ENCODE results near the gene RPL10. TPM values are rescaled to one million over a fixed set of nuclear protein-coding genes. Genes with fewer than 3 reads are reported as not detected.

Gene RPL10
- total and polyA plus RNA-seq, 2 of the 13 experiments (the other 11 are each of a cell fraction or from before 2014, with no cell fraction given), result 2,381 to 4,713 TPM

- TF ChIP-seq KDM2A (CRISPR knock-in tag; IDR thresholded peaks at IDR 0.05; ENCODE audit: borderline replicate concordance, low read depth), result peak; percentile 4; the same call in 1 of the 2 replicates
- no peak for TF ChIP-seq MATR3 (CRISPR knock-in tag; IDR thresholded peaks at IDR 0.05)
- no peak for TF ChIP-seq ZNF589 (CRISPR knock-in tag; conservative IDR thresholded peaks at IDR 0.05)
- TF ChIP-seq ZNF263 (CRISPR knock-in tag; IDR thresholded peaks at IDR 0.05), result 0 out of 2 replicates have a peak, but pooled peaks have one; percentile 25
- TF ChIP-seq MYC (CRISPR knock-in tag; IDR thresholded peaks at IDR 0.05; ENCODE audit: borderline replicate concordance), result 0 out of 2 replicates have a peak, but pooled peaks have one; percentile 39
- TF ChIP-seq REL (CRISPR knock-in tag; conservative IDR thresholded peaks at IDR 0.05), result peak; percentile 16; the same call in 1 of the 2 replicates
Observed at GRCh38 chrX:154378059-154378798, 19.9 kb upstream of the RPL10 start (continued).

DNA sequence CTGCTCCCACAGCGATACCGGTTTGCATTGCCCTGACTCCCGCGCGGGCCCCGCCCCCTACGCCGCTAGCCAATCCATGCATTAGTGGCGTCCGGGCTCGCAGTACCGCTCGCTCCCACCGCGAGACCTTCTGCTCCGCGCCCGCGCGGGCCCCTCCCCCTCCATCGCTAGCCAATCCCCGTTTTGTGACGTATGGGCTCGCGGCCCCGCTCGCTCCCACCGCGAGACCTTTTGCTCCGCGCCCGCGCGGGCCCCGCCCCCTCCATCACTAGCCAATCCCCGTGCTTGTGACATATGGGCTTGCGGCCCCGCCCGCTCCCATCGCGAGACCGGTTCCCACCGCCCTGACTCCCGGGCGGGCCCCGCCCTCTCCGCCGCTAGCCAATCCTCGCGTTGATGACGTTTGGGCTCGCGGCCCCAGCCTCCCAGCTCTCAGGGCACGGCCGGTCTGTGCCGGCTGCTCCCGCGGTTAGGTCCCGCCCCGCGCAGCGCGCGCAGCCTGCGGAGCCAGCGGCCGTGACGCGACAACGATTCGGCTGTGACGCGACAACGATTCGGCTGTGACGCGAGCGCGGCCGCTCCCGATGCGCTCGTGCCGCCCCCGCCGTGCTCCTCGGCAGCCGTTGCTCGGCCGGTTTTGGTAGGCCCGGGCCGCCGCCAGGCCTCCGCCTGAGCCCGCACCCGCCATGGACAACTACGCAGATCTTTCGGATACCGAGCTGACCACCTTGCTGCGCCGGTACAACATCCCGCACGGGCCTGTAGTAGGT lies 19.2 kb upstream of the RPL10 start, which contains the start of gene EMD:
TSS of gene EMD (plus strand) at position 497 of the 770 bp plus-strand sequence. CDS start at position 687, 190 bp downstream.
- ATAC-seq (peak; percentile 88), DNase-seq (ENCODE audit: low spot score) (peak; percentile 93), FAIRE-seq (peak; percentile 94)
- Histone ChIP-seq H3K4me2 (ENCODE audit: low read depth, low read length) (peak within 1 kb of the TSS; percentile 83), H4K20me1 (ENCODE audit: insufficient read depth, low read length) (no peaks in the 10 kb centered on the region), H3K4me1 (ENCODE audit: insufficient read depth, low read length) (peaks cover 33% of the 10 kb centered on the region), H3K79me2 (ENCODE audit: insufficient read depth, low read length) (peaks cover 8% of the 10 kb centered on the region), H3K9me3 (ENCODE audit: low read length) (no peaks in the 10 kb centered on the region), H3K36me3 (replicated peaks in 1 of 2; ENCODE audit: control insufficient read depth in 1 of 2, insufficient read depth in 2 of 2, low read length in 2 of 2) (no peaks in the 10 kb centered on the region), H2AFZ (ENCODE audit: low read length) (no peak within 1 kb of the TSS), H3K9ac (ENCODE audit: insufficient read depth, low read depth, low read length) (peak within 1 kb of the TSS; percentile 94), H3K27ac (ENCODE audit: extremely low read length, insufficient read depth, low read length) (peak within 1 kb of the TSS; percentile 77), H3K27me3 (ENCODE audit: control insufficient read depth in 1 of 2, insufficient read depth in 2 of 2, low read length in 2 of 2) (no peaks in the 10 kb centered on the region), H3K4me3 (replicated peaks in 1 of 3; ENCODE audit: insufficient read depth in 1 of 3, low read depth in 2 of 3, low read length in 3 of 3) (peak within 1 kb of the TSS; percentile 72 to 86 (median 76))
- in situ Hi-C loops (cut with HindIII; ENCODE audit: extremely low pct_ligation_motif_present, low pct_unique_long_range_greater_than_20kb), result no loop called here
- ChIA-PET POLR2A (interaction anchor here (1.0 to 1.3 kb wide), 5 partner anchors 8 to 163 kb away, joined by 3 to 11 read pairs (median 4); partner anchors contain the start of gene RPL10), CTCF (ENCODE audit: low intra/inter-chr PET ratio, low total read pairs) (no interaction called here)
- no CpG with 5 or more reads among the region's 103 CpGs for WGBS (ENCODE audit: low lambda C conversion rate)
- intact Hi-C loops (cut with micrococcal nuclease; ENCODE audit: unreplicated experiment), result no loop called here
- BruUV-seq (replicated peaks), result no TSS peak
- TF ChIP-seq, protein P1, sequence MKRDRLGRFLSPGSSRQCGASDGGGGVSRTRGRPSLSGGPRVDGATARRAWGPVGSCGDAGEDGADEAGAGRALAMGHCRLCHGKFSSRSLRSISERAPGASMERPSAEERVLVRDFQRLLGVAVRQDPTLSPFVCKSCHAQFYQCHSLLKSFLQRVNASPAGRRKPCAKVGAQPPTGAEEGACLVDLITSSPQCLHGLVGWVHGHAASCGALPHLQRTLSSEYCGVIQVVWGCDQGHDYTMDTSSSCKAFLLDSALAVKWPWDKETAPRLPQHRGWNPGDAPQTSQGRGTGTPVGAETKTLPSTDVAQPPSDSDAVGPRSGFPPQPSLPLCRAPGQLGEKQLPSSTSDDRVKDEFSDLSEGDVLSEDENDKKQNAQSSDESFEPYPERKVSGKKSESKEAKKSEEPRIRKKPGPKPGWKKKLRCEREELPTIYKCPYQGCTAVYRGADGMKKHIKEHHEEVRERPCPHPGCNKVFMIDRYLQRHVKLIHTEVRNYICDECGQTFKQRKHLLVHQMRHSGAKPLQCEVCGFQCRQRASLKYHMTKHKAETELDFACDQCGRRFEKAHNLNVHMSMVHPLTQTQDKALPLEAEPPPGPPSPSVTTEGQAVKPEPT (CRISPR knock-in tag; IDR thresholded peaks at IDR 0.05; ENCODE audit: low read depth), result no peak
- TF ChIP-seq SNAPC2 (CRISPR knock-in tag; IDR thresholded peaks at IDR 0.05) (no peak), CHCHD3 (CRISPR knock-in tag; IDR thresholded peaks at IDR 0.05) (no peak), JUN (CRISPR knock-in tag; IDR thresholded peaks at IDR 0.05) (no peak), RARA (CRISPR knock-in tag; IDR thresholded peaks at IDR 0.05) (no peak), ZNF18 (CRISPR knock-in tag; IDR thresholded peaks at IDR 0.05; ENCODE audit: insufficient replicate concordance) (peak; percentile 30), ZFAT (CRISPR knock-in tag; conservative IDR thresholded peaks at IDR 0.05) (no peak), PRMT3 (CRISPR knock-in tag; IDR thresholded peaks at IDR 0.05; ENCODE audit: borderline replicate concordance, low read depth) (0 out of 2 replicates have a peak, but pooled peaks have one; percentile 39), U2AF1 (optimal IDR thresholded peaks at IDR 0.05; ENCODE audit: low read depth, low read length) (no peak)
- TF ChIP-seq, protein P2, sequence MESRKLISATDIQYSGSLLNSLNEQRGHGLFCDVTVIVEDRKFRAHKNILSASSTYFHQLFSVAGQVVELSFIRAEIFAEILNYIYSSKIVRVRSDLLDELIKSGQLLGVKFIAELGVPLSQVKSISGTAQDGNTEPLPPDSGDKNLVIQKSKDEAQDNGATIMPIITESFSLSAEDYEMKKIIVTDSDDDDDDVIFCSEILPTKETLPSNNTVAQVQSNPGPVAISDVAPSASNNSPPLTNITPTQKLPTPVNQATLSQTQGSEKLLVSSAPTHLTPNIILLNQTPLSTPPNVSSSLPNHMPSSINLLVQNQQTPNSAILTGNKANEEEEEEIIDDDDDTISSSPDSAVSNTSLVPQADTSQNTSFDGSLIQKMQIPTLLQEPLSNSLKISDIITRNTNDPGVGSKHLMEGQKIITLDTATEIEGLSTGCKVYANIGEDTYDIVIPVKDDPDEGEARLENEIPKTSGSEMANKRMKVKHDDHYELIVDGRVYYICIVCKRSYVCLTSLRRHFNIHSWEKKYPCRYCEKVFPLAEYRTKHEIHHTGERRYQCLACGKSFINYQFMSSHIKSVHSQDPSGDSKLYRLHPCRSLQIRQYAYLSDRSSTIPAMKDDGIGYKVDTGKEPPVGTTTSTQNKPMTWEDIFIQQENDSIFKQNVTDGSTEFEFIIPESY (CRISPR knock-in tag; IDR thresholded peaks at IDR 0.05), result no peak

All from HepG2 (cell line).